ENCODE results near the gene PYY. TPM values are rescaled to one million over a fixed set of nuclear protein-coding genes. Genes with fewer than 3 reads are reported as not detected.

PYY gene
- total RNA-seq, 1 experiment from 2014 or later, result 2.0 TPM

DNA sequence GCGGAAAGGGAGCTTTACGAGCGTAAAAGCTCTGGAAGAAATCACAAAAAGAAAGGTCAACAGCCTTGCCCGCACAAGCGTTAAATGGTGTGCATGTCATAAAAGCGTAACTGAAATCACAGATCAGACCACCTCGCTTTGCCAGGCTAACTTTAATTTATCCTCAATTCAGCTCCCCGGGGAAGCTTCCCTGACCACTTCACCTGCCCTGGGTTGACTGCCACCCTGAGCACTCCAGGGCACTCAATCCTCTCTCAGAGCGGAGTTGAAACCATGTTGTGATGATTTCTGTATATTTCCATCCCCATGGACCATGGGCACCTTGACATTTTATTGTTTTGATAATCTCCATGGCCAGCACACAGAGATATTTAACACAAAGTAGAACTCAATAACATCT, 34.6 kb upstream of the PYY start:
- H4K8ac ChIP-seq (replicated peaks; ENCODE audit: insufficient read length, low read depth, low read length), result no peak overlapping the region
- H3K27me3 Mint-ChIP-seq (ENCODE audit: low read depth), result peaks cover 12% of the 10 kb centered on the region
- H3K36me3 Mint-ChIP-seq (ENCODE audit: insufficient read depth in 1 of 3, low read depth in 3 of 3), result no peaks in the 10 kb centered on the region; a peak in 1 of 7 replicates
- no peaks in the 10 kb centered on the region for H4K20me1 ChIP-seq (ENCODE audit: control insufficient read depth, insufficient read depth, insufficient read length)
- H4K91ac ChIP-seq (ENCODE audit: insufficient read length, low read depth, low read length), result no peak overlapping the region
- no peaks in the 10 kb centered on the region; the same call in 1 of the 2 replicates for H3K4me1 ChIP-seq (ENCODE audit: insufficient read depth, low read length)
- no peak overlapping the region for H3K56ac ChIP-seq (ENCODE audit: insufficient read length, low read depth, low read length)
- H3K14ac ChIP-seq (ENCODE audit: insufficient read depth, low read length), result no peak overlapping the region
- no peak overlapping the region for H2BK5ac ChIP-seq (ENCODE audit: insufficient read length, low read length)
- no peak overlapping the region for H2BK120ac ChIP-seq (ENCODE audit: low read depth, low read length, poor library complexity, severe bottlenecking)
- no peak overlapping the region for H3K23ac ChIP-seq (ENCODE audit: insufficient read length, low read depth, low read length)
- peaks cover 11 to 16% of the 10 kb centered on the region in 2 experiments for H3K4me1 Mint-ChIP-seq
- no peak overlapping the region for H3K18ac ChIP-seq (ENCODE audit: insufficient read length, low read depth, low read length)
- no CpG with 5 or more reads among the region's 9 CpGs for WGBS (ENCODE audit: extremely low coverage, insufficient read length, low lambda C conversion rate)
- H2BK20ac ChIP-seq (ENCODE audit: low read depth, low read length, poor library complexity, severe bottlenecking), result no peak overlapping the region
- no peak overlapping the region for H4K5ac ChIP-seq (ENCODE audit: insufficient read length, low read depth, low read length)
- no peak overlapping the region for H3K4me2 ChIP-seq (ENCODE audit: insufficient read depth, insufficient read length, low read length)
- peaks cover 5% of the 10 kb centered on the region for H3K23me2 ChIP-seq (ENCODE audit: insufficient read length, low read depth, low read length, poor library complexity, severe bottlenecking)
- H3K9me3 Mint-ChIP-seq, result no peaks in the 10 kb centered on the region
- H2BK12ac ChIP-seq (ENCODE audit: insufficient read length, low read depth, low read length), result no peak overlapping the region
- no peaks in the 10 kb centered on the region for H3K9me3 ChIP-seq (ENCODE audit: control insufficient read depth, low read depth, low read length)
- H3K27me3 ChIP-seq (ENCODE audit: insufficient read depth, low read length), result no peaks in the 10 kb centered on the region
- no peak overlapping the region for H3T11ph ChIP-seq (ENCODE audit: low read length)
- H3K79me2 ChIP-seq (ENCODE audit: insufficient read depth, low read length), result no peaks in the 10 kb centered on the region
- H3K9ac ChIP-seq (ENCODE audit: extremely low read depth, insufficient read length, low read length), result no peak overlapping the region
- no peak overlapping the region for H2AK5ac ChIP-seq (ENCODE audit: insufficient read length, low read length)
- H3K4me3 Mint-ChIP-seq, result no peak overlapping the region; a peak in 1 of 5 replicates
- TF ChIP-seq, protein P1, sequence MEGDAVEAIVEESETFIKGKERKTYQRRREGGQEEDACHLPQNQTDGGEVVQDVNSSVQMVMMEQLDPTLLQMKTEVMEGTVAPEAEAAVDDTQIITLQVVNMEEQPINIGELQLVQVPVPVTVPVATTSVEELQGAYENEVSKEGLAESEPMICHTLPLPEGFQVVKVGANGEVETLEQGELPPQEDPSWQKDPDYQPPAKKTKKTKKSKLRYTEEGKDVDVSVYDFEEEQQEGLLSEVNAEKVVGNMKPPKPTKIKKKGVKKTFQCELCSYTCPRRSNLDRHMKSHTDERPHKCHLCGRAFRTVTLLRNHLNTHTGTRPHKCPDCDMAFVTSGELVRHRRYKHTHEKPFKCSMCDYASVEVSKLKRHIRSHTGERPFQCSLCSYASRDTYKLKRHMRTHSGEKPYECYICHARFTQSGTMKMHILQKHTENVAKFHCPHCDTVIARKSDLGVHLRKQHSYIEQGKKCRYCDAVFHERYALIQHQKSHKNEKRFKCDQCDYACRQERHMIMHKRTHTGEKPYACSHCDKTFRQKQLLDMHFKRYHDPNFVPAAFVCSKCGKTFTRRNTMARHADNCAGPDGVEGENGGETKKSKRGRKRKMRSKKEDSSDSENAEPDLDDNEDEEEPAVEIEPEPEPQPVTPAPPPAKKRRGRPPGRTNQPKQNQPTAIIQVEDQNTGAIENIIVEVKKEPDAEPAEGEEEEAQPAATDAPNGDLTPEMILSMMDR (conservative IDR thresholded peaks at IDR 0.05), result no peak
- H3K79me1 ChIP-seq (ENCODE audit: insufficient read depth, low read depth, low read length, poor library complexity, severe bottlenecking), result no peaks in the 10 kb centered on the region
- no peak for DNase-seq
- H3K27ac Mint-ChIP-seq, result no peak overlapping the region
- H2BK15ac ChIP-seq (ENCODE audit: low read depth, low read length), result no peak overlapping the region
- no peak overlapping the region for H2AFZ ChIP-seq (ENCODE audit: low read length)
- H3K4ac ChIP-seq (ENCODE audit: low read depth, low read length), result no peak overlapping the region
- H3K27ac ChIP-seq (ENCODE audit: insufficient read length, low read depth, low read length), result no peak overlapping the region

Data from H9 (cell line).